Medulla oblongata (tissue), 1 donor: ENCODE data around the gene GNPNAT1.
"Not testable (repeated sequence)": the region's sequence is repeated elsewhere in the genome, so short reads cannot be mapped to it uniquely, and the experiment has no call there.

Experiments used
- DNase-seq: peaks from one replicate; pipeline ENCODE4 v3.0.0-alpha.2; 2015; ENCODE audit errors: extremely low spot score

GNPNAT1 gene

GRCh38 chr14:52790011-52790755, 1.2 kb downstream of the GNPNAT1 start:
- DNase-seq: peak; percentile 10

DNA sequence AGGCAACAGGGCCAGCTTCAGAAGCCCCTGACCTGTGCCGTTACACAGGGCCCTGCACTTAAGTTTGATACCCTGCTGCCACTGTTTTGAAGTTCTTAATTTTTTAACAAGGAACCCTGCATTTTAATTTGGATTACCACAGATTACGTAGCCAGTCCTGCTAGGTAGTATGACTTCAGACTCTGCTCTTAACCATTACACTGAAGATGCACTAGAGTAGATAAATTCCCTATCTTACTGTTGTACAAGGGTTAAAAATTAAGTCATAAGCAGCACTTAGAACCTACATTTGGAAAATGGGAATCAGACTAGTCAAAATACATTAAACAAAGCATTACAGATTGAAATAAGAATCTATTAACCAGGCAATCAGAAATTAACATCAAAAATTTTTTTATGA, 2.3 kb downstream of the GNPNAT1 start:
- DNase-seq: no peak

GRCh38 chr14:52786887-52787286, 4.5 kb downstream of the GNPNAT1 start:
- DNase-seq: no peak

DNA sequence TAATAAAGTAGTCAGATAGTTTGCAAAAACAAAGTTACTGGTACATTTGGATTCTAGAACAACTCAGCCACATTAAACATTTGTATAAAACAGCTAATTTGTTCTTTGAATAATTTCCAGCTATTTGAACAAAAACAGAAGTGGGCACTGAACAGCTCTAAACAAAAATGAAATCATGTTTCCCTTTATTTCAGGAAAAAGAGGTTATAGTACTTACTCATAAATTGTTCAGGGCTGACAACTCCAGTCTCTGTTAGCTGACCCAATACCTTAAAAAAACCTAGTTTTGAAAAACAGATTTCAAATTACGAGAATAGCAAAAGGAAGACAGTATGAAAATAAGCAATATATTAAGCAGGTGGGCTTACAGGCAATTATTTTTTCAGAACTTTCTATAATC, 8.2 kb downstream of the GNPNAT1 start:
- no peak for DNase-seq

GRCh38 chr14:52781629-52782028, 9.8 kb downstream of the GNPNAT1 start:
- DNase-seq: no peak

- DNase-seq: no peak
Measured at GRCh38 chr14:52780893-52781292, 10.5 kb downstream of the GNPNAT1 start.

- DNase-seq: no peak
Measured at GRCh38 chr14:52778702-52779101, 12.7 kb downstream of the GNPNAT1 start.

DNA sequence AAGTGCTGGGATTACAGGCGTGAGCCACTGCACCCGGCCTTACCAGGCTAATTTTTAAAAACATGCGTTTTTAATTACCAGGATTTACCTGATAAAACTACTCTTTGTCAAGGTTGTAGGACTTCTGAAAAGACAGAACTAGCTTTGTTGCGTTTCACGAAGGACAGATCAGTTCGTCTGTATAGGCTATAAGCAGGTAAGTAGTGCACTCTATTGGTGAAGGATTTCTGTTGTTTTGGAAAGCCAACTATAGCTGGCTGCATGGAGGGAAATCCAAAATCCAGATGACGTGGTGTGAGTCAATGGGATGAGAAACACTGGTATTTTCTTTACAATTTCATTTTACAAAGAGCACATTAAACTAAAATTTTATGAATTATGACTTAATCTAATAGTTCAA, 14.6 kb downstream of the GNPNAT1 start:
- DNase-seq: no peak

- no peak for DNase-seq
Measured at GRCh38 chr14:52769887-52770286, 21.5 kb downstream of the GNPNAT1 start.

- DNase-seq: no peak
Measured at GRCh38 chr14:52767058-52767833, 24.2 kb downstream of the GNPNAT1 start.

- not testable (repeated sequence) for DNase-seq
Measured at GRCh38 chr14:52762923-52763322, 28.5 kb downstream of the GNPNAT1 start.

DNA sequence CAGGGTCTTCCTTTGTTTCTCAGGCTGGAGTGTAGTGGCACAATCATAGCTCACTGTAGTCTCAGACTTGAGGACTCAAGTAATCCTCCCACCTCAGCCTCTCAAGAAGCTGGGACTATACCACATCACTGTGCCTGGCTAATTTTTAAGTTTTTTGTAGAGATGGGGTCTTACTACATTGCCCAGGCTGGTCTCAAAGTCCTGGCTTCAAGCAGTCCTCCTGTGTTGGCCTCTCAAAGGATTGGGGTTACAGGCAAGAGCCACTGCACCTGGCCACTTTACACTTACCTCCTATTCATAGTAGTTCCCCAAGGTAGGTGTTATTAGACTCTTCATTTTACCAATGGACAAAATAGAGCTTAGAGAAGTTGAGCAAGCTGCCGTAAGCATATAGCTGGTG, 32.3 kb downstream of the GNPNAT1 start:
- no peak for DNase-seq

DNA sequence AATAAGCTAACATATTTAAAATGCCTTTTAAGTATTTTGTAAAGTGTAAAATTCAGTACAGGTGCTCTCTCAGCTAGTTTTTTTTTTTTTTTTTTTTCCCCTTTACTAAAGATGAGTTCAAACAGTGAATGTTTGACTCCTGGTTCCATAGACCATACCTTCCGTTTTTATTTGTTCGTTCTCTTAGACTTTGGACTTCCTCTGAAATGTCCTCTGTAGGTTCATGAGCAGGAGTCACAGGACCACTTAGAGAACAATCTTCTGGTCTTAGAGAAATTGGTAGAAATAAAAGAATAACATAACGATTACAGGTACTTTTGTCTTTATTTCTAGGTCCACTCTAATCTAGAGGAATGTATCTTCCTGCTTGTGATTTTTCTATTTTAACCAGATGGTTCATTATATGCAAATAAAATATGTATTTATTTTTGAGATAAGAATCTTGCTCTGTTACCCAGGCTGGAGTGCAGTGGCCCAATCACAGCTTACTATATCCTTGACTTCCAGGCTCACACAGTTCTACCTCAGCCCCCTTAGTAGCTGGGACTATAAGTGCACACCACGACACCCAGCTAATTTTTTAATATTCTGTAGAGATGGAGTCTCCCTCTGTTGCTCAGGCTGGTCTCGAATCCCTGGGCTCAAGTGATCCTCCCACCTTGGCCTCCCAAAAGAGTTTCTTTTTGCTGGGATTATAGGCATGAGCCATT, 35.6 kb downstream of the GNPNAT1 start:
- DNase-seq: no peak

GRCh38 chr14:52748647-52749292, 42.6 kb downstream of the GNPNAT1 start:
- no peak for DNase-seq

- DNase-seq: no peak
Measured at GRCh38 chr14:52741865-52742264, 49.5 kb downstream of the GNPNAT1 start.

- no peak for DNase-seq
Measured at GRCh38 chr14:52740751-52741150, 50.7 kb downstream of the GNPNAT1 start.

DNA sequence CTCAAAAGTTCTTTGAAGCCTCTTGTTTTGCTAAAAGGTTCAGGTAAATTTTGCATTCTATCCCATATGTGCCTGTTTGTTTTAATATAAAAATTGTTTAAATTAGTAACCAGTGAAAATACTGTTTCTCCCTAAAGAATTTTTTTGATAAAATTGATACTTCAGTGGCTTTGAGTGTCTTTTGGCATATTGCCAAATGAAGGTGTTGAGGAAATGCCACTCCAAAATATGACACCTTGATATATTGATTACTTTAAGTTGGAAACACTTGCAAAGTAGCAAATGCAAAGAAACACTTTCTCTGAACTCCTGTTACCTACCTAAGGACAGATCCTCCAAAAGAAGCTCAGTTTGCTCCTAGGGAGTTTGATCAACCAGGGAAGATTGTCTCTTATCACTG, 53.0 kb downstream of the GNPNAT1 start:
- DNase-seq: no peak

- no peak for DNase-seq
Measured at GRCh38 chr14:52735921-52736489, 55.4 kb downstream of the GNPNAT1 start.

DNA sequence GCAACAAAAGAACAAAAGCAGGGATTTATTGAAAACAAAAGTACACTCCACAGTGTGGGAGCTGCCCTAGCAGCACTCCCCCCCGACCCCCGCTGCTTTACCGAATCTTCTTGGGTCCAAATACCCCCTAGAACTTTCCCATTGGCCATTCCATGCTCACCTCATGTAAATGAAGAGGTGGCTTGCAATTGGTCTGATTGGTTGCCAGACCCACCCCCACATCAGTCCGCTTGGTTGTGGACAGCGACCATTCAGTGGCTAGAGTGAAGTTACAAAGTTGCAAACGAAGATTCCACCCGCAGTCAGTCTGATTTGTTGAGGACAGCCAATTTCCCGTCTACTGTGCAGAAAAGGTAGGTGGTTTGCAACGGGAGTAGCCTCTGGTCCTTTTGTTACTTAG, 57.6 kb downstream of the GNPNAT1 start:
- no peak for DNase-seq

DNA sequence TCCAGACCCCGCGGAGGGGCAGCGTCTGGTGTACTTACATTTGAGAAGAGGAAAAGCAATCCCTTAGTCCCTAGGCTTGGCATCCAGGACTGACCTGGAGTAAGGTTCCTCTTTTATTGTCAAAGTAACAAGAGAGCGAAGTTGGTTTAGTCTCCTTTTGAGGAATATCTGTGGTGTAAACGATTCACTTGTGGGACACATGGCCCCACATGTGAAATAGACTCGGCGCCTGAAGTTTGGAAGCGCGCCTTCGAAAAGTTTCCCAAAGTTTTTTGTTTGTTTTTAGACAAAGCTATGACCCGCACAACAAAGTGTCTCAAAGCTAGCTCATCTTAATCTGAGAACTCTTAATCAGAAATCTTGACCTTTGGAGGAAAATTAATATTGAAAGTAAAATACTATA, 60.7 kb downstream of the GNPNAT1 start:
- DNase-seq: peak; percentile 24

DNA sequence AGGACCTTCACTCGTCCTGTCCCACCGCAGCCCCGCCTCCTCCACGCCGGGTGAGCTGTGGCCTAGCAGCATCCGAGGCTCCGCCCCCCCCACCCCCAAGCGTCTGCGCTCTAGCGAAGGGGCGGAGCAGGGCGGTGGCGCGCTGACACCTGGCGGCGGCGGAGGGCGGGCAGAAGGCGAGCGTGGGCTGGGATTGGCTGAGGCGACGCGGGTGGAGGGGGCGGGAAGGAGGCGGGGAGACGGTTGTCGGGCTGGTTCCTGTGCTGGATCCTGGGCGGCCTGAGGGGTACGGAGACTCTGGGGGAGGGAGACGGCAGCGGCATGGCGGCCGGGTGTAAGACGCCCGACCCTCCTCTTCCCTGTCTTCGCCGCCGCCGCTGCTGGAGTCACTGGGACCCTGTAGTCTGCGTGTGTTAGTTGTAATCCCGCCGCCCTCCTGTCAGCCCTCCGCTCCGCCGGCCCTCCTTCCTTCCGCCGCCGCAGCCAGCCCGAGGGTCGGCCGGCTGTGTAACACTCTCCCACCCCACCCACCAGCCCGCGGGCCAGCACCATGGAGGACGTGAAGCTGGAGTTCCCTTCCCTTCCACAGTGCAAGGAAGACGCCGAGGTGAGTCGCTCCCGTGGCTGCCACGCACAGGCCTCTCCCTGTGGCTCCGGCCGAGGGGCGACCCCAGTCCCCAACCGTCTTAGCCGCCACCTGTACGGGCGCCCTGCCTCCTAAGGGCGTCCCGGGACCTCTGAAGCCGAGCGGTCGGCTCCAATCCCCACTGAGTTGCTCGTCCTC, 61.3 kb downstream of the GNPNAT1 start, which contains the start of gene STYX:
STYX (plus strand) TSS at position 242 of the 784 bp plus-strand sequence; CDS start at position 551, 309 bp downstream.
- peak; percentile 97 for DNase-seq
